22Rv1 (cell line): ENCODE data around the gene KAT5.
A peak's percentile ranks its signal among the peaks of the same experiment; 100 is the strongest.
"Not testable (repeated sequence)": the region's sequence is repeated elsewhere in the genome, so short reads cannot be mapped to it uniquely, and the experiment has no call there.

Experiments
- H3K27ac ChIP-seq: fragments of 450-650 bp; 2 replicates; pipeline ENCODE4 v1.5.1; 2017
- CTCF ChIP-seq: fragments of 450-650 bp; IDR thresholded peaks from 2 replicates; pipeline ENCODE4 v1.5.1; 2017; ENCODE audit warnings: mild to moderate bottlenecking
- ZFX ChIP-seq: fragments of 450-650 bp; IDR thresholded peaks from 2 replicates; pipeline ENCODE4 v1.6.1; 2017; ENCODE audit warnings: antibody characterized with exemption, borderline replicate concordance

Gene KAT5

GRCh38 chr11:65718964-65719492, 7.0 kb downstream of the KAT5 start:
- TF ChIP-seq CTCF, result no peak
- no peak for TF ChIP-seq ZFX

GRCh38 chr11:65719871-65720210, 7.8 kb downstream of the KAT5 start:
- TF ChIP-seq CTCF (0 out of 2 replicates have a peak, but pooled peaks have one; percentile 4), ZFX (no peak)
- H3K27ac ChIP-seq, result peak overlapping the region; percentile 86

More at GRCh38 chr11:65718964-65719492, 7.0 kb downstream of the KAT5 start:
- peak overlapping the region; percentile 86; the same call in 1 of the 2 replicates for H3K27ac ChIP-seq

- H3K27ac ChIP-seq, result peak within 1 kb of the TSS; percentile 86
- 0 out of 2 replicates have a peak, but pooled peaks have one; percentile 2 for TF ChIP-seq CTCF
- TF ChIP-seq ZFX, result no peak
Observed at GRCh38 chr11:65720211-65720934, 8.3 kb downstream of the KAT5 start, which contains the start of gene RNASEH2C. RNASEH2C (minus strand) TSS chr11:65720798; CDS start chr11:65720758, 40 bp downstream.

- no peak overlapping the region for H3K27ac ChIP-seq
Observed at GRCh38 chr11:65722261-65722660, 10.2 kb downstream of the KAT5 start.

GRCh38 chr11:65726660-65727059, 14.6 kb downstream of the KAT5 start:
- no peak overlapping the region for H3K27ac ChIP-seq
- TF ChIP-seq ZFX (no peak), CTCF (peak; percentile 28; the same call in 1 of the 2 replicates)

More at GRCh38 chr11:65722261-65722660, 10.2 kb downstream of the KAT5 start:
- TF ChIP-seq CTCF, result no peak
- TF ChIP-seq ZFX, result no peak

GRCh38 chr11:65727865-65728264, 15.8 kb downstream of the KAT5 start:
- no peak for TF ChIP-seq ZFX
- no peak for TF ChIP-seq CTCF

GRCh38 chr11:65730461-65730860, 18.4 kb downstream of the KAT5 start:
- H3K27ac ChIP-seq, result no peak overlapping the region
- no peak for TF ChIP-seq CTCF
- TF ChIP-seq ZFX, result no peak

More at GRCh38 chr11:65727865-65728264, 15.8 kb downstream of the KAT5 start:
- H3K27ac ChIP-seq, result no peak overlapping the region

GRCh38 chr11:65735111-65735510, 23.1 kb downstream of the KAT5 start:
- H3K27ac ChIP-seq, result not testable (repeated sequence)
